ENCODE data around the gene SMARCA2.

The SMARCA2 gene

DNA sequence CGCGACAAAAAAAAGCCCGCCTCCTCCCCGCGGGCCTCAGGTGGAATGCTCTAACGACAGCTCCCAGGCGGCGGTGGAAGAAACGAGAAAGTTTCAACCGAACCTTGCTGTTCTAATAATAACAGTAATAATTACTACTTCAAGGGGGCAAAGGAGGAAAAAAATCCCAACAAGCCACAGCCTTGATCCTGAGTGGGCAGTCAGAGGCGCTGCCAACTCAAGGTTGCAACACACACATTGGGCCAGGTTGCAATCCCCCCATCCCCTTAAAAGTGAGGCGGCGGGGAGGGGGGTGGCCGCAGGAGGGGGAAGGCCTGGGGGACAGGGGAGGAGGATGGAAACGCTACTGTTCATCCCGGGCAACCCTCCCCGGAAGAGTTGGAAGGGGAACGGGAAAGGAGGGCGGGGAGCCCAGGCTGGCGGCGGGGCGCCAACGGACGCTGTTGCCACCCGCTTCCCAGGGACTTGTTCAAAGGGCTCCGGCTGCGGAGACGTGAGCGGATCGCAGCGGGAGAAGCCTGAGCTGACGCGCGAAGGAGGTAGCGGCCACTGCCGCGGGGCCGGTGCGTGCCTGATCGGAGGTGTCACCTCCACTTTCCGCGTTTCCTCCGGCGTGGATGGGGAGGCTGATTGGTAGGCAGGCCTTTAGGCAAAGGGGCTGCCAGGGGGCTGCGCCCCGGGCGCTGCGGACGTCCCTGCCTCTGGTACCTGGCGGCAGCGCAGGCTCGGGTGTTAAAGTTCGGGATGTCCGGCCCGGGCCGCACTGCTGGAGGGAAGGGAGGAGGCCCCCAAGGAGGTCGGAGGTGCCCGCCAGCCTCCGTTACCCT lies 647 bp downstream of the SMARCA2 start:
- peak; percentile 73 for DNase-seq (ENCODE audit: low spot score)

GRCh38 chr9:2016408-2017330 lies 1.5 kb downstream of the SMARCA2 start:
- peak; percentile 84 for DNase-seq (ENCODE audit: low spot score)

DNA sequence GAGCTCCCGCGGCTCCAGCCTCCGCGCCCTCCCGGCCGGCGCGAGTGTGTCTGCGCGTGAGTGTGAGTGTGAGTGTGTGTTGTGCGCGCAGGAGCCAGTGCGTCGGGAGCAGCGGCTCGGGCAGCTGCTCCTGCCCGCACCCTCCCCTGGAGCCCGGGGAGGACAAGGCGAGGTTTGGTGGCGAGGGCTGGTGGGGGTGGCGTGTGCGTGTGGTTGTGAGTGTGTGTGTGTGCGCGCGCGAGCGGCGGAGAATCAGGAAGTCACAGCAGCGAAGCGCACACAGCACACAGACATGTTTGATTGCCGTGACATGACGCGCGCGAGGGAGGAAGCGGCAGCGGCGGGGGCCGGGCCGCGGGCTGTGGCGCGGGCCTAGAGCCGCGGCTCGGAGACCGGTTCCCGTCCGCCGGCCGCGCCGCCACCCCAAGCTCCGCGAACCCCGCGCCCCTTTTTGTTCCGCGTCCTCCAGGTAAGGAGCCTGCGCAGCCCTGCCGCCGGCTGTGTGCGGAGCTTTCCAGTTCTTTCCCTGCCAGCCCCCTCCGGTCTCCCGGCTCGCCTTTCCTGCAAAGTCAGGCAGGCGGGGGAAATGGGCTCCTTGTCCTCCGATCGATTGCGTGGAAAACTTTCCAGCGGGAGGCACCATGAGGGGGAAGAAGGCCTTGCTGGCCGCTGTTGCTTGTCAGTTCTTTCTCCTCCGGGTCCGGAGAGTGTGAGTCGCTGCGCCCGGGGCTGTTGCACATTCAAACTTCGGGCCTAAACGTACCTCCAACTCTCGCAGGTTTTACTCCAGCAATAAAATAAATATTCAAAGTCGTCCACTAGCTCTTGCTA lies 2.4 kb downstream of the SMARCA2 start:
- DNase-seq (ENCODE audit: low spot score) = peak; percentile 80

DNA sequence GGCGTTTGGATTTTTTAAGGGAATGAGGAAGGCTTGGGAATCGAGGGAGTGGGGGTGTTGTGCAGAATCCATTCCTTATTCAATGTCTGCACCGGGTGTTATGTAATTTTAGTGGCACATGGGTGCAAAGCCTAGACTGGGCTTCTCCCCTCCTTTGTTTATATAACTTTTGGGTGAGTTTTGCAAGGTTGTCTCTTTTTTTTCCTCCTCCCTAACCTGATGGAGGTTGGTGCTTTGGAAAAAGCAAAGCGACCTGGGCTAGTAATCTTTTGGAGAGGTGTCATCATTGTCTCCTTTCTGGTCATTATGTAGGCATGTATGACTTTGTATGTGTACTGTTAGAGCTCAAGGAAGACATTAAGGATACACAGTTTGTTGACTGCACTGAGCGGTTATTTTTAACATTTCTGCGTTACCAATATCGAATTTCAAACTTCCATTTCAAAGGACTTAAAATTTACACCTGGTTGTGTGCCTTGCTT lies 3.1 kb downstream of the SMARCA2 start:
- DNase-seq (ENCODE audit: low spot score) = no peak

- no peak for DNase-seq (ENCODE audit: low spot score)
Observed at GRCh38 chr9:2018764-2019558, 3.8 kb downstream of the SMARCA2 start.

DNA sequence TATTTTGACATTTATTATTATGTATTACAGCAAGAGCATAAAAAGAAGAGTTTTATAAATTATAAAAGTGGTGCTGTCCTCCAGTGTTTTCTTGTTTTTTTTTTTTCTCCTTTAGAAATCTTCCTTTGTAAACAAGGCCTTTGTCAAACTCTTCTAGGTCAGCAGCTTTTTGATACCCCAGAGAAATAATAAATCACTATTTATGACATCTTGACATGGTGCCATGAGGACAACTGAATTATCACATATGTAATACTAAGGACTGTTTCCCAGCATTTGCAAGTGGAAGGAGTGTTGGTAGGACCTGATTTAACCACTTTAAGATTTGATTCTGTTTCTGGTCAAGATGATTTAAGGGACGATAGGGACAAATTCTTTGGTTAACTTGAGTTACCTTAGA lies 4.6 kb downstream of the SMARCA2 start:
- no peak for DNase-seq (ENCODE audit: low spot score)

GRCh38 chr9:2021731-2022130 lies 6.6 kb downstream of the SMARCA2 start:
- DNase-seq (ENCODE audit: low spot score) = no peak

DNA sequence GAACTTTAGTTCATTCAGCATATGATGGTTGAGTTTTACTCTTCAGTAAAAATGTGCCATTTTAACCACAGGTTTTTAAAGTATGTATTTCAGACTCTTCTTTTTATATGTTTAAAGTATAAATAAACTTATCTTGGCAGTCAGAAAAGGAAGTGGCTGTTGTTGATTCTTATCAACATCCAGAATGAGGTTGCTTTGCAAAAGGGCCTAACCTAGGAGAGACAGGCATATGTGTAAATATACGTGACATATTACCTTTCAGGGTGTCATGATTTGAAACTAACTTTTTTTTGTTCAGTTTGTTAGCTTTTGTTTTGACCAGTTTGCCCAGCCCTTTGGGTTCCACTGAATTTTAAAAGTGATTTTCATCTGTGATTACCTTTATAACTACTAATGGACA lies 7.4 kb downstream of the SMARCA2 start:
- no peak for DNase-seq (ENCODE audit: low spot score)

DNA sequence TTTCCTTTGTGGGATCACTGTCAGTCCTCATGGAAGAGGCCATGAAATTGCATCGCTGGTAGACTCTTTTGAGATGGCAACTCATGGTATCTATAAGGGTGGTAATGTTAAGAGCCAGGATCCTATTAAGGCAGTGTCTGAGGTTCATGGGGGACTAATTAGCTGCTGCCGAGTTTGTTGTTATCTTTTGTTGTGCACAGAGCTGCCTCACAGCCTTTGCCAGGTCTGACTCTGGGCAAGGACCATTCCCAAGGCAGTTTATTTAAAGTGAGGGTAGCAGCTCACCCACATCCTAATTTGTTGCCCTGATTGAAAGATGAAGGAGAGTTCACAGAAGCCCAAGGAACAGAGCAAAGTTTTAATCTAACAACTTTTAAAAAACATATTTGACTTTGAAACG lies 7.9 kb downstream of the SMARCA2 start:
- no peak for DNase-seq (ENCODE audit: low spot score)

- DNase-seq (ENCODE audit: low spot score) = no peak
Observed at GRCh38 chr9:2023532-2023931, 8.4 kb downstream of the SMARCA2 start.

DNA sequence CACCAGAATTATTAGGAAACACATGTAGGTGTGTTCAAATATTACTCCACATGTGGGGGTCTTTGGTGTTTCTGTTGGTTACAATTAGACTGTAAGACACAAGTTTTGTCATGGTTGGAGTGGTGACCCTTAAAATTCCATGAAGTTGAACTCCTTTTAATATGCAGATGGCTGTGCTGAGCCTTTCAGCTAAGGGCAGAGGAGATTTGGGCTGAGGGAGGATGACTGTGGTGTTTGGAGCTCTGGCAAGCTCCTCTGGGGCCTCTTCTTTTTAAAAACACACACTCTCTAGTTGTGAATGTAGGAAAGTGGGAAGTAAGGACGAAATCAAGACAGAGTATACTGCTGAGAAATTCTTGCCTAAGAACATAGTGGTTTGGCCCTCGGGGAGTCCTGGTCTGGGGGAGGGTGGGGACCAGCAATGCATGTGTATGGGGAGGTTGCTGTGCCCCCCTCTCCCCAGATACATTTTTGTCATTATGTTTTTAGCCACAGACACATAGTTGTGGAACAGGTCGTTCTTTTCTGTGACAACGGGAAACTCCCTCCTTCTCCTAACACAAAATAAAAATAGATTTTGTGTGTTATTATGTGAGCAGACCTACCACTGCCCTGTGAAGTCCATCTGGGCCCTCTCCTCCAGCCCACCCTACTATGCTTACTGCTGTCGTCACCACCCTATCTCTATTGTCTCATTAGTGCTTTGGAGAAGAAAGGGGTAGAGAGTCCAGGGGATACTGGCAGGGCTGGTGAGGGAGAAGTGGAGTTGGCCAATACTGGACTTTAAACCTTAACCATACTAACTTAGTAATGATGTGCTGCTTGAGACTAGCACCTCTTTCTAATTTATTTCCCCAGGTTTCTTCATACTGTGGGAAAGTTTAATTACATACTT lies 10.0 kb downstream of the SMARCA2 start:
- DNase-seq (ENCODE audit: low spot score) = no peak

- no peak for DNase-seq (ENCODE audit: low spot score)
Observed at GRCh38 chr9:2026220-2026997, 11.3 kb downstream of the SMARCA2 start.

DNA sequence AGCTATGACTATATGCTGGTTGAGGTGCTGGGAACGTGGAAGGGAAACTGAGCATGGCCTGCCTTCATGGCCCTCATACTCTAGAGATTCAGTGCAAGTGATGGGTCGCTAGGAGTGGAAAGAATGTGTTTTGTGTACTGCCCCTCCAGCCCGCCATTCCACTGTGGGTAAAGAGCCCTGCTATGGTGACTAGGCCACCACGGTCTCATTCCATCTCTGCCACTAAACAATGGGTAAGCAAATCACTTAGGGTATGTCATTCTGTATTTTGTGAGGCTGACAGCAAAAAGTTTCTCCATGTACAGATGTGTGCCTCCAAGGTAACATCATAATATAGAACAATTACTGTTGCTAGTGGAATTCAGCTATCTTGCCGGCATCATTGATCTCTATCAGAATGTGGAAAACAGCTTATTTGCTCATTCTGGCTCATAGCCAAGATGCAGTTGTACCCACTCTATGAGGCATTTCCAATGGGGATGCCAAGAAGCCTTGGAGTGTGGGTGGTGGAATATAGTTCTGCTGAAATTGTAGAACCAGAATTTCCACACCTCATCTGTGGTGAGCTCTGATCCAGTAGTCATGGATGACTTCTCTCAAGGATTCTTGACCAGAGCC lies 12.5 kb downstream of the SMARCA2 start:
- DNase-seq (ENCODE audit: low spot score) = no peak

- no peak for DNase-seq (ENCODE audit: low spot score)
Observed at GRCh38 chr9:2028888-2029287, 13.7 kb downstream of the SMARCA2 start.

- DNase-seq (ENCODE audit: low spot score) = no peak
Observed at GRCh38 chr9:2029666-2030170, 14.6 kb downstream of the SMARCA2 start.

DNA sequence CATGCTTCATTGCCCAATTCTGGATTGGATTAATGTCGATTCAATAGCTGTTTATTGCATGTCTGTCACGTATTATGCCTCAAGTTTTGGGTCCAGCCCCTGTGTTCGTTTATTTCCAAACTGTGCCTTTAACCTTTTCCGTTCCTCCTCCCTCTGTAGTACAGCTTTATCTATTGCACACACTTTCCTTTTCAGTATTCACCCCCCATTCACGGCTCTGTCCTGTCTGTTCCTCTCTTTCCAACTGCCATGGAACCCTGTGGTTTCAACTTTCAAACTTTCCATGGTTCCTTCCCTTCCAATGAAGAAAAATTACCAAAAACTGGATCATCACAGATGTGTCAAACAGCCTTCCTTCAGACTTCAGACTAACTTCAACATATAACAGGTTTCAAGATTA lies 17.1 kb downstream of the SMARCA2 start:
- no peak for DNase-seq (ENCODE audit: low spot score)

GRCh38 chr9:2036844-2037243 lies 21.7 kb downstream of the SMARCA2 start:
- no peak for DNase-seq (ENCODE audit: low spot score)

- DNase-seq (ENCODE audit: low spot score) = no peak
Observed at GRCh38 chr9:2039294-2040180, 24.4 kb downstream of the SMARCA2 start.
